Fibroblast of skin of right quadriceps (primary cell): ENCODE measurements around the gene GINS2.

ENCODE experiments used
- DNase-seq: peaks from one replicate; pipeline ENCODE4 v3.0.0-alpha.2; 2013

The GINS2 gene

DNA sequence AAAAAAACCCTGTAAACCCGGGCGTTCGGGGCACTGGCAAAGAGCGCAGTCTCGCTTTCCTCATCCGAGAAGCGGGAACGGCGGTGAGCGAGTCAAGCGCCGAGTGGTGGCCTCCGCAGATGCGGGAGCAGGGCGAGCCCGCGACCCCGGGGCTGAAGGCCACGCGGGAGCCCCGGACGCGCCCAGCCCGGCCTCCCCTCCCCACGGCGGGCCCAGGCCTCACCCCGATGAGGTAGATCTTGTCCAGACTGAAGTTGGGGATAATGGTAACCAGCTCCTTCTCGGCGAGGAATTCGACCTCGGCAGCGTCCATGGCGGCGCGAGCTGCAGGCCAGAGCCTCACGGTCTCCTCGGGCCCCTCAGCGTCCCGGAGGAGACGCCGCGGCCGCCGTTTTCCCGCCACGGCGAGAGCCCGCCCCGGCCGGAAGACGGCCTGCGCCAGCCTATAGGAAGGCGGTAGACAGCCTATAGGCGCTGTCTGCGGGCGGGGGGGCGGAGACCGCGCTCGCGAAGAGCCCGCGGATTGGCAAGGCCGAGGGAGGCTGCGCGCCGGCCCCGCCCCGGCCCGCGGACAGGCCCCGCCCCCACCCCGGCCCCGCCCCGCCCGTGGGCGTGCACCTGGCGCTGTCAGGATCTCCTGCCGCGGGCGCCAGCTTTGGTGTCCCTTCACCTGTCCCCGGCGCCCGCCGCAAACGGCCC is at the start of gene GINS2:
Gene GINS2, minus strand, starts transcription at position 369 of the 699 bp plus-strand sequence. Its CDS starts 56 bp downstream, at position 313.
- peak; percentile 91 for DNase-seq

DNA sequence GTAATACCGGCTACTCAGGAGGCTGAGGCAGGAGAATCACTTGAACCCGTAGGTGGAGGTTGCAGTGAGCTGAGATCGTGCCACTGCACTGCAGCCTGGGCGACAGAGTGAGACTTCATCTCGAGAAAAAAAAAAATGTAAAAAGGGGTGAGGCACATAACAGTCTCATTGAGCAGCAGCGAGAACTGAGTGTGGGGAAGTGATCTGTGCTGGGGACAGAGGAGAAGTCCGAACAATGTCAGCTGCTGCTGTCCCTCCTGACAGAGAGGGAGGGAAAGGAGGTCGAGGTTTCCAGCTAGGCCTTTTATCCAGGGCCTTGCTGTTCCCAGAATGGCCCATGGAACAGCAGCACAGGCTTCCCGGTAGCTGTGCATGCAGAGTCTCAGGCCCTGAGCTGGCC is 48.2 kb upstream of the GINS2 start:
- DNase-seq = no peak

DNA sequence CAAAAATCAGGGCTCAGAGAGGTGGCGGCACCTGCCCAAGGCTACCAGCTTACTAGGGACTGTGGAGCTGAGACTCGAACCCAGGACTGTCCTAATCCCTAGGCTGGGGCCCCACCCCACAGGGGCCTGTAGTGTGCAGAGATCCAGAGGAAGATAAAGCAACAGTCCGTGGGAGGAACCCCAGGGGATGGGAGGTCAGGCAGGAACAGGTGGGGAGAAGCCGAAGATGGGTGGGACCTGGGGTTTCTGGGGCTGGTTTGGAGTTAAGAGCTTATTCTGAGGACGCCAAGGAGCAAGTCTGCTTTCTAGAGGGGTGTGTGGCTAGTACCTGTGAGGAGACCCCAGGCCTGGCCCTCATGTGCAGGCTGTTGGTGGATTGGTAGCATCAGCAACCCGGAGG is 47.2 kb upstream of the GINS2 start:
- no peak for DNase-seq

DNA sequence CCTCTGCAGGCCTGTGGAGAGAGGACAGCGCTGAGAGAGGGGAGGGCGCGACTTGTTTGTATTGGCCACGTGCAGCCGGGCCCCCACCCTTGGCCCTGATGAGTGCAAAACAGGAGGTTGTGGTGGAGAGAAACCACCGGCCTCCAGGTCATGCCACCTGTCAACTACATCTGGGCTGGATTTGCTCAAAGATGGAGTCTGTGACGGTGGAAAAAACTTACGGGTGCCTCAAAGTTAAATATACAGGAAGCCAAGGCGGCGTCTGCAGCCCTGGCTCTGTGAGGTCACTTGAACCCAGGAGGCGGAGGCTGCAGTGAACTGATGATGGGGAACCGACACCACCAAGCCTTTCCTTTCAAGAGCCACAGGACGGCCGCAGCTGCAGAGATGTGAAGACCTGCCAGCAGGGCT is 46.5 kb upstream of the GINS2 start:
- no peak for DNase-seq

GRCh38 chr16:85734311-85735017 is 45.7 kb upstream of the GINS2 start:
- no peak for DNase-seq

DNA sequence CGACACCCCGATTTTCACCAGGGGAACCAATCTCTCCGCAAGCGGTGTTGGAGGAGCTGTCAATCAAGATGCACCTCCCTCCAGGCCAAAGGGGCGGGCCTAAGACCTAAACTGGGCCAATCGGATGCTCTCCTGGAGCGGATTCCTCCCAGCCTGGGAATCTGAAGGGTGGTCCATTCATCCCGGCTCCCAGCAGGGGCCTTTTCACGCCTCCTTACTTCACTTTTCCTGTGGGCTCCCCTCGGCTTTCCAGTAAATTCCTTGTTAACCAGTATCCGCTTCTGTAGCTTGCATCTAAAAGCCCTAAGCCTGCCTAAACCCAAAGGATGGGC is 45.1 kb upstream of the GINS2 start:
- DNase-seq = peak; percentile 63

DNA sequence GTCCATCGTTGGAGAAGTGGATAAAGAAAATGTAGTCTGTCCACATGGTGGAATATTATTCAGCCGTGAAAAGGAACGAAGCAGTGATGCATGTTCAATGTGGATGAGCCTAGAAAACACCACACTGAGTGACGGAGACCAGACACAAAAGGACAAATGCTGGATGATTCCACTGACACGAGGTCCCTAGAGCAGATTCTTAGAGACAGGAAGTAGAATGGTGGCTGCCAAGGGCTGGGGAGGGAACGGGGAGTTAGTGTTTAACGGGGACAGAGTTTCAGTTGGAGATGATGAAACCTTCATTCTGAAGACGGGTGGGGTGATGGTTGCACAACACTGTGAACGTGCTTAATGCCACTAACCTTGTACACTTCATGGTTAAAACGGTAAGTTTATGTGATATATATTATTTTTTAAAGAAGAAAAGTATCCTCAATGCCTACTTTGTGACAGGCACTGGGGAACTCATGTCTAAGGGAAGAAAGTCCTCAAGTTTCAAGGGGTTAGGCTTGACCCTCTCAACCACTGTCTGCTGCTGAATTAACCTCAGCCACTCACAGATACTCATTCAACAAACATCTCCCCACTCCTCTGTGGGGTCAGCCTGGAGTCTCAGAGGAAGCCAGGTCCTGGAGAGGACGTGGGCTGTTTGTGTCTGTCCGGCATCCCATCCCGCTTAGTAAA is 44.5 kb upstream of the GINS2 start:
- peak; percentile 53 for DNase-seq

GRCh38 chr16:85731179-85731578 is 42.4 kb upstream of the GINS2 start:
- DNase-seq = no peak

DNA sequence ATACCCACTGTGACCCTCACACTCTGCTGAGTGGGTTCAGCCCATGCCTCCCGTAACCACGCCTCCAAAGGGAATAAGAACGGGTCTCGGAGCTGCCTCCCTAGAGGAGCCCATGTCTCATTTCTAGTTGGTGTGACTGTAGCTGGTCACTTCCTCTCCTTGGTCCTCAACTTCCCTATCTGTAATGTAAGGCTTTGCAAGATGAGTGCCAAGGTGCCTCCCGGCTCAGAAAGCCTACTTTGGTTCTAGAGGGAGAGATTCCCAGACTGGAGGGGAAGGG is 41.4 kb upstream of the GINS2 start:
- no peak for DNase-seq

- peak; percentile 85 for DNase-seq
These were observed 40.9 kb upstream of the GINS2 start for GRCh38 chr16:85729452-85730185.

DNA sequence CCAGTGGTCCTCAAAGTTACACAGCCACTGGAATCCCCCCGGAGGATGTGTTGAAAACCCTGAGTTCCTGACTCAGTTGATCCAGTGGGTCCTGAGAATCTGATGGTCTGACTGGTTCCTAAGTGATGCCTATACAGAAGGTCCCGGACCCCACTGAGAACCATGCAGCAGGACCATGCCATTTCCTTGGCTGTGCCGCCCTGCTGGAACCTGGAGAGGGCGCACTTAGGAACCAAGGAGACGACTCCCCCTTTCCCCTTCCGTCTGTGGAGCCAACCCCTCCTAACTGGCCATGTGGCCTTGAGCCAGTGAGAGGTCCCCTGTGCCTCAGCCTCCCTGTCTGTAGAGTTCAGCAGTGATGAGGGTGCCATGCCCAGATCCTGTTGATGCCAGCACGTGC is 40.1 kb upstream of the GINS2 start:
- DNase-seq = no peak

- DNase-seq = no peak
These were observed 36.2 kb upstream of the GINS2 start for GRCh38 chr16:85724936-85725335.

- DNase-seq = no peak
These were observed 35.5 kb upstream of the GINS2 start for GRCh38 chr16:85724126-85724879.

DNA sequence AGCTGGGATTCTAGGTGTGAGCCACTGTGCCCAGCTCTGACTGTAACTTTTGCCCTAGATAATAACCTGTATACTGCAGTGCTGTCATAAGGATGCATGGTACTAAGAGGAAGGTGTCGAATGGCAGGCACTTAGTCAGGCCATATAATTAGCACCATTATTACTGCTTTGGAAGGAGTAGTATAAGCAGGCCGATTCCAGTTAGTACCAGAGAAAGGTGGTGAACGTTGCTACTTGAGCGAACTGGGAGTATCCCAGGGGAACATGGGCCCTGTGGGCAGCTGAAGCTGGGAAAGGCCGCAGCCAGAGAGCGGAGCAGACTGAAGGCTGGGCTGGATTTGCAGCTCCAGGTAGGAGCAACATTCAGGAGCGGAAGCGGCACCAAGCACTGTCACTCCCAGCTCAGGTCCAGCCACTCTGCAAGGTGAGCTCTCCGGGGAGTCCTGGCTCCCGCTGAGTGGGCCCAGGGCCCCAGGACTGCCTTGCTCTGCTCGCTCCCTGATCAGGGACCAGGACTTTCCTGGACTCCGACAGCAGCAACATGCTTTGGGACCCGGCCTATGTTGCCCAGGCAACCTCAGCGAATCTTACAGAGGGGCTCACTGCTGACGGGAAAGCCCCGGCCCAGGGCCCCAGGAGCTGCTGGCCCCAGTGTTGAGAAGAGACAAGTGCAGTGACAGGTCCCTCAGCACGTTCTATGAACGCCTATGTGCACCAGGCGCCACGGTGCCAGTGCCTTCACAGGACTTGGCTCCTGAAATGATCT is 33.6 kb upstream of the GINS2 start:
- no peak for DNase-seq

GRCh38 chr16:85720302-85720637 is 31.5 kb upstream of the GINS2 start:
- no peak for DNase-seq

DNA sequence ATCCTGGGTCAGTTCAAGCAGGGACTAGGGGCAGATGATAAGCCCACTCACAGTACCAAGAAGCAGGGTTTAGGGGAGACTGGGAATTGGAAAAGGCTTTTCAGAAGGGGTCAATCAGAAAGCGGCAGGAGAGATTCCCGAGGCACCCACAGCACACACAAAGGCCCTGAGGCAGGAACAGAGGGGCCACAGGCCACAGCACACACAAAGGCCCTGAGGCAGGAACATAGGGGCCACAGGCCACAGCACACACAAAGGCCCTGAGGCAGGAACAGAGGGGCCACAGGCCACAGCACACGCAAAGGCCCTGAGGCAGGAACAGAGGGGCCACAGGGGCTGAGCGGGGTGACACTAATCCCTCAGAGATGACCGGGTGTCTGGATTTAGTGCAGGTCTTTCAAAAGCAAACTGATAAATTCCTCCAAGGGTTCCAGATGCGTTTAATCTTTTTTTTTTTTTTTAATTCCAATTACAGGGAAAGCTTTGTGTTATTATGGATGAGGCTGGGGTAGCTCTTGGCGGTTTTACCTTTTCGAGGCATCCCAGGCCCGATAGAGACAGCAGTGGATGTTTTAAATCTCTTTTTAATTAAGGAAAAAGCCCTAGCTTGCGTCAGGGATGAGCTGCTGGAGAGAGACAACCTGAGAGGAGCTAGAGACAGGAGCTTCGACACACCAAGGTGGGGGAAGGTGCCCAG is 31.0 kb upstream of the GINS2 start:
- no peak for DNase-seq

DNA sequence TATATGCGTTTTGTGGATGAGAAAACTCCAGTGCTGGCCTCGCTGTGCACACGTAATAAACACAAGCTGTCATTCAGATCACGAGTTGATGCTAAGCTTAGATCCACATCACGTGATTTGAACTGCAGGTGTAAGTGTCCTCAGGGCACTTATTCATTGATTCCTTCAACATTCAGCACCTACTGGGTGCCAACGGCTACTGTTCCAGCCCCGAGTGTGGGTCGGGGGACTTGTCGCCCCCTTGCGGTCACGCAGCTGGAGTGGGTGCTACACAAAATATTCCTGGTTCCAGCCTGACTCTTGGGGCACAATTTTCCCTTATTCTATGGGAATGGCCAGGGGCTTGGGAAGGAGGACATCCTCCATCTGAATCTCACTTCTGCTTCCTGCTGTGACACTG is 29.9 kb upstream of the GINS2 start:
- DNase-seq = no peak

DNA sequence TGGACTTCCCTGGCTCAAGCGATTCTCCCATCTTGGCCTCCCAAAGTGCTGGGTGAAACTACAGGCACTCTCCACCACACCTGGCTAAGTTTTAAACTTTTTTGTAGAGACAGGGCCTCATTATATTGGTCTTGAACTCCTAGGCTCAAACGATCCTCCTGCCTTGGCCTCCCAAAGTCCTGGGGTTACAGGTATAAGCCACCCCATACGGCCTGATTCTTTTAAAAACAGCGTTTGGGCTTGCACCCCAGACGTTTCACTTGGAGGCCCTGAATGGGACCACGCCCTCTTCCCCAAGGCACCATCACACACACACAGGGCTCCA is 29.4 kb upstream of the GINS2 start:
- no peak for DNase-seq

GRCh38 chr16:85717393-85718152 is 28.8 kb upstream of the GINS2 start:
- DNase-seq = peak; percentile 52

- DNase-seq = no peak
These were observed 27.9 kb upstream of the GINS2 start for GRCh38 chr16:85716680-85717038.

DNA sequence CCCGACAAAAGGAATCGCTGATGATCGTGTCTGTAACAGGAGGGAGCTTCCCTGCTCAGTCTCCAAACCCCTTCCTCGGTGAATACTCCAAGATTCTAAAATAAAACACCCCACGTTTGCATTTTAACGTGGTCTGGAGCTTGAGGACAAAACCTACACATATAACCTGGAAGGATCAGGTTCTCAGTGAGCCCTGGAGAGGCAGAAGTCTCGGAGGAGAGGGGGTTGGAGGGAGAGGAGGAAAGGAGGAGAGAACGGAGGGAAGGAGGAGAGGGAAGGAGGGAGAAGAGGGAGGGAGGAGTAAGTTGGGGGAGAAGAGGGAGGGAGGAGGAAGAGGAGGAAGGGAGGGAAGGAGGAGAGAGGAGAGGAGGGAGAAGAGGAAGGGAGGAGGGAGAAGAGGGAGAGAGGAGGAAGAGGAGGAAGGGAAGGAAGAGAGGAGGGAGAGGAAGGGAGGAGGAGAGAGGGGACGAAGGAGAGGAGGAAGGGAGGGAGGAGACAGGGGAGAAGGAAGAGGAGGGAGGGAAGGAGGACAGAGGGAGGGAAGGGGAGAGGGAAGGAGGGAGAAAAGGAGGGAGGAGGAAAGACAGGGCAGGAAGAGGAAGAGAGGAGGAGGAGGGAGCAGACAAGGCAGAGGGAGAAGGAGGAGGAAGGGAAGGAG is 27.4 kb upstream of the GINS2 start:
- DNase-seq = no peak
